SK-N-SH treated with all-trans-retinoic acid at 6 μM for 48 hours (cell line): ENCODE results near the gene CENPP.

Source experiments
- ATAC-seq: fragments of 200-7000 bp; cut with Tn5 transposase; 3 replicates; pipeline ENCODE4 v1.9.1; 2020; ENCODE audit warnings: mild to moderate bottlenecking, moderate library complexity
- ARNTL ChIP-seq: fragments of 450-650 bp; formaldehyde crosslinking; IDR thresholded peaks from 2 replicates; pipeline ENCODE4 v1.5.0; 2020; ENCODE audit warnings: low read depth, mild to moderate bottlenecking, moderate library complexity, borderline replicate concordance
- BACH2 ChIP-seq: fragments of 250-450 bp; sonication (Bioruptor Pico); IDR thresholded peaks from 2 replicates; pipeline ENCODE4 v1.9.0; 2021; ENCODE audit warnings: mild to moderate bottlenecking, borderline replicate concordance
- CREB5 ChIP-seq: fragments of 250-450 bp; sonication (Bioruptor Pico); IDR thresholded peaks from 2 replicates; pipeline ENCODE4 v1.5.1; 2020; ENCODE audit warnings: low read depth, mild to moderate bottlenecking, moderate library complexity
- CSDC2 ChIP-seq: fragments of 250-450 bp; sonication (Bioruptor Pico); IDR thresholded peaks from 2 replicates; pipeline ENCODE4 v1.5.0; 2020; ENCODE audit warnings: mild to moderate bottlenecking, moderate library complexity
- ESRRG ChIP-seq: fragments of 250-450 bp; sonication (Bioruptor Pico); IDR thresholded peaks from 2 replicates; pipeline ENCODE4 v1.6.1; 2021; ENCODE audit warnings: mild to moderate bottlenecking
- GLIS3 ChIP-seq: fragments of 250-450 bp; sonication (Bioruptor Pico); IDR thresholded peaks from 2 replicates; pipeline ENCODE4 v1.5.0; 2020; ENCODE audit warnings: mild to moderate bottlenecking, moderate library complexity
- ISL1 ChIP-seq: fragments of 250-450 bp; sonication (Bioruptor Pico); IDR thresholded peaks from 2 replicates; pipeline ENCODE4 v2.1.2; 2022; ENCODE audit warnings: mild to moderate bottlenecking, moderate library complexity
- OSR1 ChIP-seq: fragments of 250-450 bp; sonication (Bioruptor Pico); IDR thresholded peaks from 2 replicates; pipeline ENCODE4 v1.8.0; 2022; ENCODE audit warnings: moderate library complexity, mild to moderate bottlenecking, inconsistent platforms
- PPARA ChIP-seq: fragments of 250-450 bp; sonication (Bioruptor Pico); IDR thresholded peaks from 2 replicates; pipeline ENCODE4 v1.5.0; 2020; ENCODE audit warnings: mild to moderate bottlenecking, borderline replicate concordance
- SNAI2 ChIP-seq: fragments of 250-450 bp; sonication (Bioruptor Pico); IDR thresholded peaks from 2 replicates; pipeline ENCODE4 v1.5.0; 2020; ENCODE audit warnings: mild to moderate bottlenecking, moderate library complexity
- TCF4 ChIP-seq: fragments of 250-450 bp; sonication (Bioruptor Pico); IDR thresholded peaks from 2 replicates; pipeline ENCODE4 v1.8.0; 2021; ENCODE audit warnings: mild to moderate bottlenecking, moderate library complexity, borderline replicate concordance
- TOX ChIP-seq: fragments of 250-450 bp; sonication (Bioruptor Pico); IDR thresholded peaks from 2 replicates; pipeline ENCODE4 v1.8.0; 2021; ENCODE audit warnings: mild to moderate bottlenecking, moderate library complexity, borderline replicate concordance
- ZC3H10 ChIP-seq: fragments of 250-450 bp; sonication (Bioruptor Pico); IDR thresholded peaks from 2 replicates; pipeline ENCODE4 v1.5.1; 2021; ENCODE audit warnings: mild to moderate bottlenecking, moderate library complexity
- ZFP3 ChIP-seq: fragments of 250-450 bp; sonication (Bioruptor Pico); IDR thresholded peaks from 2 replicates; pipeline ENCODE4 v1.5.0; 2020; ENCODE audit warnings: mild to moderate bottlenecking, moderate library complexity
- ZFP30 ChIP-seq: fragments of 450-650 bp; formaldehyde crosslinking; IDR thresholded peaks from 2 replicates; pipeline ENCODE4 v1.5.0; 2022; ENCODE audit warnings: mild to moderate bottlenecking, moderate library complexity
- ZNF565 ChIP-seq: fragments of 450-650 bp; formaldehyde crosslinking; conservative IDR thresholded peaks from 2 replicates; pipeline ENCODE4 v1.5.0; 2020; ENCODE audit warnings: low read depth, mild to moderate bottlenecking, moderate library complexity
- ZNF70 ChIP-seq: fragments of 450-650 bp; formaldehyde crosslinking; IDR thresholded peaks from 2 replicates; pipeline ENCODE4 v1.5.0; 2020; ENCODE audit warnings: mild to moderate bottlenecking, moderate library complexity
- ZNF8 ChIP-seq: fragments of 450-650 bp; formaldehyde crosslinking; IDR thresholded peaks from 2 replicates; pipeline ENCODE4 v1.5.0; 2020; ENCODE audit warnings: mild to moderate bottlenecking, moderate library complexity
- TF ChIP-seq, protein P1 (sequence below): fragments of 250-450 bp; sonication (Bioruptor Pico); IDR thresholded peaks from 2 replicates; pipeline ENCODE4 v1.8.0; 2021; ENCODE audit warnings: low read depth, mild to moderate bottlenecking, moderate library complexity, borderline replicate concordance
- TF ChIP-seq, protein P2 (sequence below): fragments of 250-450 bp; sonication (Bioruptor Pico); IDR thresholded peaks from 2 replicates; pipeline ENCODE4 v1.5.1; 2021; ENCODE audit warnings: mild to moderate bottlenecking, moderate library complexity
- TF ChIP-seq, protein P3 (sequence below): fragments of 250-450 bp; sonication (Bioruptor Pico); IDR thresholded peaks from 2 replicates; pipeline ENCODE4 v1.8.0; 2020; ENCODE audit warnings: mild to moderate bottlenecking, moderate library complexity, borderline replicate concordance

CENPP gene

DNA sequence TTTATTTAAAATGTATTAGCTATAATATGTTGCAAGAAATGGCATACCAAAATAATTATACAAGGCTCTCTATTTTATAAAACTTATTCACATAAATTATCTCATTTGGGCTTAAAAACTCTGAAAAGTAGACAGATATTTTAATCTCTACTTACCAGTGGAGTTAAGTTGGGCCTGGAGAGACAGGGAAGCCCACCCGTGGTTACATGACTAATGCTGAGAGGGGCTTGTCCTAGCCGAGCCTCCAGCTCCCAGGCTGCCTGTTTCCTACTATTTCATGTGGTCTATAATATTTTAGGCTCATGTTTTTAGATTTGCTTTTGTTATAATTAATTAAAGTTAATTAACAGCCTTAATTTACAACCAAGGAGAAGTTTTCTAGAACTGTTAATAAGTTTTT, 177.4 kb downstream of the CENPP start (continued):
- TF ChIP-seq ZFP3 (no peak), ISL1 (no peak), GLIS3 (CRISPR knock-in tag) (no peak), ZNF8 (CRISPR knock-in tag) (no peak), OSR1 (no peak), BACH2 (CRISPR knock-in tag) (no peak)

DNA sequence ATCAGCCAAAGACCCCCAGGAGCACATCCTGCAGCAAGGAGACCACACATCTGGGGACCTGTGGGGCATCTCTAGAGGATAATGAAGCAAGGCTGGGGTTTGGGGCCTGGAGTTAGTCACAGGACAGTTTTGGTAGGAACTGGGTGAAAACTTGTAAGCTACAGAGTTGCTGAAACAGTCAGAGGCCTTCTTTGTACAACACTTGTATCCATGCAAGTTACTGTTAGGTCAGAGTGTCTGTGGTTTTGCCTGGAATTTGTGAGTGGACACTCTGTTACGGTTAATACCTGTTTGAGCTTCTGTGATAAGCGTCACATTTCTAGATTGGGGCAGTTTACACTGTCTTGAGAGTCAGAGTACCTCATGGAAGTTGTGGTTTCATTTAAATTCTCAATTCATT, 179.1 kb downstream of the CENPP start:
- TF ChIP-seq CSDC2 (CRISPR knock-in tag), result no peak
- TF ChIP-seq OSR1, result no peak
- TF ChIP-seq SNAI2 (CRISPR knock-in tag), result no peak
- TF ChIP-seq ESRRG (CRISPR knock-in tag), result no peak
- TF ChIP-seq PPARA (CRISPR knock-in tag), result no peak
- no peak for TF ChIP-seq ARNTL (CRISPR knock-in tag)
- TF ChIP-seq, protein P1, sequence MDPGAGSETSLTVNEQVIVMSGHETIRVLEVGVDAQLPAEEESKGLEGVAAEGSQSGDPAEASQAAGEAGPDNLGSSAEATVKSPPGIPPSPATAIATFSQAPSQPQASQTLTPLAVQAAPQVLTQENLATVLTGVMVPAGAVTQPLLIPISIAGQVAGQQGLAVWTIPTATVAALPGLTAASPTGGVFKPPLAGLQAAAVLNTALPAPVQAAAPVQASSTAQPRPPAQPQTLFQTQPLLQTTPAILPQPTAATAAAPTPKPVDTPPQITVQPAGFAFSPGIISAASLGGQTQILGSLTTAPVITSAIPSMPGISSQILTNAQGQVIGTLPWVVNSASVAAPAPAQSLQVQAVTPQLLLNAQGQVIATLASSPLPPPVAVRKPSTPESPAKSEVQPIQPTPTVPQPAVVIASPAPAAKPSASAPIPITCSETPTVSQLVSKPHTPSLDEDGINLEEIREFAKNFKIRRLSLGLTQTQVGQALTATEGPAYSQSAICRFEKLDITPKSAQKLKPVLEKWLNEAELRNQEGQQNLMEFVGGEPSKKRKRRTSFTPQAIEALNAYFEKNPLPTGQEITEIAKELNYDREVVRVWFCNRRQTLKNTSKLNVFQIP, result no peak
- TF ChIP-seq, all 23 proteins: peak for 0
- ATAC-seq, result no peak

DNA sequence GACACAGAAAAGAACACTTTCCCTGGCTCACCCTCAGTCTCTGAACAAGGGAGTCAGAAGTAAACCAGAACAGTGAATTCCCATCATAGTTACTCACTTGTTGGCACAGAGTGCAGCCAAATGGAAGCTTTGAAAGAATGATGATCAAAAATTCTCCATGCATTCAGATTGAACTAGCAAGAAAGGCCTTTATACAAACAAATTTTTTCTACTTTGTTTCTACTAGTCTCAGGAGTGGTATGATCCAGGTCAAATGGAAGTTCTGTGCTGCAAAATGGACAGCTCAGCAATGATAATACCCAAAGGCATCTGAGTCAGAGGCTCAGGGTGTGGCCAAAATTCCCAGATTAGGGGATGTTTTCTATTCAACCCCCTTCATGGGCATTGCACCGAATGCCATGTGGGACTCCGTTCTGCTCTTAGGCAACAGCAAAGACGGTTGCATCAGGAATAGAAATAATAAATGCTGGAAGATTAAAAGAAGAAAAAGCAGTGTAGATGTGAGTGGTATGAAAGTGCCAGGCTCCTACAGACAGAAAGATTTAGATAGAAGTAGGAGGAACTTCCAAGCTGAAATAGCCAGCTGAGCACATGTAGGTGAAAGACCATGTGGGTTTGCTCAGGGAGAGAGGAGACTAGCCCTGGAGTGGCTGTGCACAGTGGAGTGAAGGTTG, 180.6 kb downstream of the CENPP start:
- peak; percentile 30 for TF ChIP-seq ISL1
- TF ChIP-seq TOX (CRISPR knock-in tag), result no peak
- TF ChIP-seq PPARA (CRISPR knock-in tag), result no peak
- no peak for TF ChIP-seq ZFP3
- ATAC-seq, result peak; percentile 89

- ATAC-seq, result no peak
- TF ChIP-seq ZC3H10 (CRISPR knock-in tag) (no peak), ZFP30 (CRISPR knock-in tag) (no peak), ESRRG (CRISPR knock-in tag) (no peak), ZNF70 (CRISPR knock-in tag) (no peak), CREB5 (no peak), TCF4 (no peak), ISL1 (no peak), SNAI2 (CRISPR knock-in tag) (no peak), ARNTL (CRISPR knock-in tag) (no peak), ZNF8 (CRISPR knock-in tag) (no peak), CSDC2 (CRISPR knock-in tag) (no peak), ZNF565 (no peak)
- TF ChIP-seq, protein P1, result no peak
- TF ChIP-seq, protein P2, sequence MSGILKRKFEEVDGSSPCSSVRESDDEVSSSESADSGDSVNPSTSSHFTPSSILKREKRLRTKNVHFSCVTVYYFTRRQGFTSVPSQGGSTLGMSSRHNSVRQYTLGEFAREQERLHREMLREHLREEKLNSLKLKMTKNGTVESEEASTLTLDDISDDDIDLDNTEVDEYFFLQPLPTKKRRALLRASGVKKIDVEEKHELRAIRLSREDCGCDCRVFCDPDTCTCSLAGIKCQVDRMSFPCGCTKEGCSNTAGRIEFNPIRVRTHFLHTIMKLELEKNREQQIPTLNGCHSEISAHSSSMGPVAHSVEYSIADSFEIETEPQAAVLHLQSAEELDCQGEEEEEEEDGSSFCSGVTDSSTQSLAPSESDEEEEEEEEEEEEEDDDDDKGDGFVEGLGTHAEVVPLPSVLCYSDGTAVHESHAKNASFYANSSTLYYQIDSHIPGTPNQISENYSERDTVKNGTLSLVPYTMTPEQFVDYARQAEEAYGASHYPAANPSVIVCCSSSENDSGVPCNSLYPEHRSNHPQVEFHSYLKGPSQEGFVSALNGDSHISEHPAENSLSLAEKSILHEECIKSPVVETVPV (CRISPR knock-in tag), result no peak
- TF ChIP-seq, protein P3, sequence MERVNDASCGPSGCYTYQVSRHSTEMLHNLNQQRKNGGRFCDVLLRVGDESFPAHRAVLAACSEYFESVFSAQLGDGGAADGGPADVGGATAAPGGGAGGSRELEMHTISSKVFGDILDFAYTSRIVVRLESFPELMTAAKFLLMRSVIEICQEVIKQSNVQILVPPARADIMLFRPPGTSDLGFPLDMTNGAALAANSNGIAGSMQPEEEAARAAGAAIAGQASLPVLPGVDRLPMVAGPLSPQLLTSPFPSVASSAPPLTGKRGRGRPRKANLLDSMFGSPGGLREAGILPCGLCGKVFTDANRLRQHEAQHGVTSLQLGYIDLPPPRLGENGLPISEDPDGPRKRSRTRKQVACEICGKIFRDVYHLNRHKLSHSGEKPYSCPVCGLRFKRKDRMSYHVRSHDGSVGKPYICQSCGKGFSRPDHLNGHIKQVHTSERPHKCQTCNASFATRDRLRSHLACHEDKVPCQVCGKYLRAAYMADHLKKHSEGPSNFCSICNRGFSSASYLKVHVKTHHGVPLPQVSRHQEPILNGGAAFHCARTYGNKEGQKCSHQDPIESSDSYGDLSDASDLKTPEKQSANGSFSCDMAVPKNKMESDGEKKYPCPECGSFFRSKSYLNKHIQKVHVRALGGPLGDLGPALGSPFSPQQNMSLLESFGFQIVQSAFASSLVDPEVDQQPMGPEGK (CRISPR knock-in tag), result no peak
Measured at GRCh38 chr9:92507005-92507404, 181.3 kb downstream of the CENPP start.
